Lower leg skin (tissue), 4 donors: ENCODE data around the gene PACC1. TPM values are rescaled to one million over a fixed set of nuclear protein-coding genes. Genes with fewer than 3 reads are reported as not detected.

Experiments
- DNase-seq, 2 donors: peaks; one replicate each; pipeline ENCODE4 v3.0.0-alpha.2; 2019; ENCODE audit warnings: low spot score in 2 of 2
- H3K4me3 ChIP-seq: fragments of 200-600 bp; sonication (generic); 2 replicates; pipeline ENCODE4 v1.5.1; 2017; ENCODE audit warnings: mild to moderate bottlenecking, low read depth; ENCODE audit not compliant: poor library complexity, severe bottlenecking
- POLR2A ChIP-seq, 2 donors: fragments of 450-650 bp; IDR thresholded peaks; one replicate each; pipeline ENCODE4 v1.6.1; 2016 to 2017; ENCODE audit warnings: antibody characterized with exemption in 2 of 2, mild to moderate bottlenecking in 1 of 2, moderate library complexity in 1 of 2
- WGBS, 2 donors: methylation state at CpG; one replicate each; pipeline ENCODE4 v1.1.5; 2018; 5-methylcytosine and 5-hydroxymethylcytosine counted together
- intact Hi-C: fragments of 100-400 bp; cut with DNase I; formaldehyde crosslinking; loops from one replicate; pipeline ENCODE4 v1.15.0; 2023; ENCODE audit warnings: low total_unique reads
- total RNA-seq, 4 donors: library from RNA; depleted of rRNA; stranded (reverse); fragments of >200 nt; gene quantifications; one replicate each; pipeline ENCODE4 v1.1.0, GENCODE V29; 2016
- TF ChIP-seq, protein P1 (sequence below), 3 donors: fragments of 450-650 bp; IDR thresholded peaks; one replicate each; pipeline ENCODE4 v1.5.1; 2016; ENCODE audit warnings: antibody characterized with exemption in 3 of 3, mild to moderate bottlenecking in 3 of 3, moderate library complexity in 2 of 3

PACC1 gene
- total RNA-seq, 4 donors from 2014 or later = 2.5 to 8.6 (median 6.1) TPM

DNA sequence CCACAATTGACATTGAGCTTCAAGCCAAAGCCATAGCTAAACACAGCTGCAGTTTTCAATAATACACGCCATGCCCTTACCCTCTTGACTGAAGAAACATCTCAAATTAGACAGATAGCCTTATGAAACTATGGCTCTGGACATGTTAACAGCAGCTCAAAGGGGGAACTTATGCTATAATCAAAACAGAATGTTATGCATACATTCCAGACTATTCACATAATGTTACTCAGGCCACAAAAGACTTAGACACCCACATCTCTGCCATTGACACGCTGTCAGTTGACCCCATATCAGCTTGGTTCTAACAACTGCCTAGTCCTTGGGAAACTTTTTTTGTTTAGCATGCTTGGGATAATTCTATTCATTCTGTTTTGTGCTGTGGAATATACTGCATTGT, 15.7 kb upstream of the PACC1 start:
- intact Hi-C loops = no loop called here
- TF ChIP-seq, protein P1, sequence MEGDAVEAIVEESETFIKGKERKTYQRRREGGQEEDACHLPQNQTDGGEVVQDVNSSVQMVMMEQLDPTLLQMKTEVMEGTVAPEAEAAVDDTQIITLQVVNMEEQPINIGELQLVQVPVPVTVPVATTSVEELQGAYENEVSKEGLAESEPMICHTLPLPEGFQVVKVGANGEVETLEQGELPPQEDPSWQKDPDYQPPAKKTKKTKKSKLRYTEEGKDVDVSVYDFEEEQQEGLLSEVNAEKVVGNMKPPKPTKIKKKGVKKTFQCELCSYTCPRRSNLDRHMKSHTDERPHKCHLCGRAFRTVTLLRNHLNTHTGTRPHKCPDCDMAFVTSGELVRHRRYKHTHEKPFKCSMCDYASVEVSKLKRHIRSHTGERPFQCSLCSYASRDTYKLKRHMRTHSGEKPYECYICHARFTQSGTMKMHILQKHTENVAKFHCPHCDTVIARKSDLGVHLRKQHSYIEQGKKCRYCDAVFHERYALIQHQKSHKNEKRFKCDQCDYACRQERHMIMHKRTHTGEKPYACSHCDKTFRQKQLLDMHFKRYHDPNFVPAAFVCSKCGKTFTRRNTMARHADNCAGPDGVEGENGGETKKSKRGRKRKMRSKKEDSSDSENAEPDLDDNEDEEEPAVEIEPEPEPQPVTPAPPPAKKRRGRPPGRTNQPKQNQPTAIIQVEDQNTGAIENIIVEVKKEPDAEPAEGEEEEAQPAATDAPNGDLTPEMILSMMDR (IDR thresholded peaks at IDR 0.05) = no peak
- TF ChIP-seq POLR2A (IDR thresholded peaks at IDR 0.05) = no peak
- 83 to 85% methylated on average over 2 of the region's 2 CpGs for WGBS, 2 donors
- no peak for DNase-seq
- H3K4me3 ChIP-seq = no peak overlapping the region

DNA sequence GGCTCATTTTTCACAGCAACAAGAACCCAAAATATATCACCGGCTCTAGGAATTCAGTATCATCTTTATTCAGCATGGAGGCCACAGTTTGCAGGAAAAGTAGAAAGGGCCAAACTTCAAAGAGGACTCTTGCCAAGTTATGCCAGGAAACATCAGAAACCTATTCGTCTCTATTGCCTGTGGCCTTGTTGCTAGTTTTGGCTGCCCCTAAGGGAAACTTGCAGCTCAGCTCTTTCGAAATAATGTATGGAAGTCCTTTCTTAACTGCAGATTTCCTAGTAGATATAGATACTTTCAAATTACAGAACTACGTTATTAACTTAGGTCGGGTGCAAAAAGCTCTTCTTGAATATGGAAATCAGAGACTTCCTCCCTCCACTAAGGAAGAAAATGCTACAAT, 13.8 kb upstream of the PACC1 start:
- intact Hi-C loops = no loop called here
- 47 to 51% methylated on average over 5 of the region's 5 CpGs for WGBS, 2 donors
- DNase-seq = no peak
- no peak overlapping the region for H3K4me3 ChIP-seq
- no peak for TF ChIP-seq POLR2A (IDR thresholded peaks at IDR 0.05)
- TF ChIP-seq, protein P1 (IDR thresholded peaks at IDR 0.05) = no peak

DNA sequence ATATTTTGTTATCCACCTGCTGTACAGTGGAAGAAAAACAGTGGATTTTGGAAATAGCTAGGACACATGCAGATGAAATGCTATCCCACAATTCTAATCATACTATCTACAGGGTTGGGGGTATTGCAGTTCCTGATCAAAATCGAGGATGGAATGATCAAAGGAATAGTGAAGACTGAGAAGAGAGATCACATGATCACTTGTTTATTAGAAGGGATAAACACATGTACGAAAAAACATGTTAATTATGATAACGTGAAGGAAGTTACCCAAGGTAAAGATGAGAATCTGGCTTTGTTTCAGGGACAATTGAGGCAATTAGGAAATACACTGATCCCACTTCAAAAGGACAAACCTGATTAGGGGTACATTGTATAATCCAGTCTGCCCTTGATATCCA, 9.2 kb upstream of the PACC1 start:
- no peak for DNase-seq
- TF ChIP-seq, protein P1 (IDR thresholded peaks at IDR 0.05) = no peak
- TF ChIP-seq POLR2A (IDR thresholded peaks at IDR 0.05) = no peak
- WGBS, 2 donors = 79 to 80% methylated on average over 3 of the region's 3 CpGs
- intact Hi-C loops = no loop called here
- H3K4me3 ChIP-seq = no peak overlapping the region

DNA sequence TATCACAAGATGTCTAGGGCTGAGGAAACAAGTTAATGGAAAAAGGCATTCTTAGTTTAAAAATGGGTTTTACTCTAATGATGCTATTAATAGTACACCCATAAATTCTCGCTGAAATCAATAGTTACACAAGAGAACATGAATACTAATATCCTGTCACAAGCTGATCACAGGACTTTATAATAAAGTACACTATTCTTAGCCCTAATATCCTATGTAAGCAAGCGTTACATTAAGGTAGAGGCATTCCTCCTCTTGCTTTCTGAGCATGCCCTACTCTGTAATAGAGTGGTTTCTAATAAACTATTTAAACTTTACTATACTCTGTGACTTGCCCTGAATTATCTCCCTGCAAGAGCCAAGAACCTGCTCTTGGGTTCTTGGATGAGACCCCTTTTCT, 6.5 kb upstream of the PACC1 start:
- intact Hi-C loops = no loop called here
- TF ChIP-seq POLR2A (IDR thresholded peaks at IDR 0.05) = no peak
- TF ChIP-seq, protein P1 (IDR thresholded peaks at IDR 0.05) = no peak
- 89 to 90% methylated on average over 2 of the region's 2 CpGs for WGBS, 2 donors
- no peak for DNase-seq
- no peak overlapping the region for H3K4me3 ChIP-seq

DNA sequence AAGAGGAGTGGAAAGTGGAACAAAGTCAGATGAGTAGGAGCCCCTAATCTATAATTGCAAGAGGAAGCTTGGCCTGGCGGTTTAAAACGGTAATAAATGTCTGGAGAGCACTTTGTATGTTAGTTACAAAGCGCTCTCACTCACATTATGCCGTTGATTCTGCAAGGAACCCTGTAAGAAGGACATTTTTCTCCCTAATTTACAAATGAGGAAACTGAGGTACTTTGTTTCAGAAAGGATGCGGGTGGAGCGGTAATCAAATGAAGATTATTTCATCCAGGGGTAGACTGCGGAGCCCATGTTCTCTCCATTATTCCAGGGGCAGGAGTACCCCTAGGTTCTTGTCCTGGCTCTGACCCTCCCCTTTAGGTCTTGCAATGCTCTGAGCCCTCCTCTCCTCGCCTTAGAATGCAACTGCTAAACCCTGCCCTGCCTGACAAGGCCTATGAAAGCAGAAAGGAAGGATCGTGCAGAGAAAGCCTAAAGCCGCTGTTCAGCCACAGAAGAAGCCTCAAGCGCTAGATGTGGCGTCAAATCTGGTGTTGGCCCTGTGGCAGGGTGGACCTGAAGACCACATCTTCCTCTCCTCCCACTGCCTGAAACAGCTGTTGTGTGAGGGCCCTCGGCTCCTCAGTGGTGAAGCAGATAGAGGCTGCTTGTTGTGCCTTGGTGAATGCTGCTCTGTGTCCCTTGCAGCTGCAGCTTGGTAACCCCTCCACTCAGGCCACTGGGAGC, 588 bp upstream of the PACC1 start:
- peak overlapping the region; percentile 72 for H3K4me3 ChIP-seq
- no peak for DNase-seq
- no peak for TF ChIP-seq POLR2A (IDR thresholded peaks at IDR 0.05)
- TF ChIP-seq, protein P1 (IDR thresholded peaks at IDR 0.05) = no peak
- intact Hi-C loops = no loop called here
- 61 to 62% methylated on average over 13 of the region's 13 CpGs for WGBS, 2 donors

DNA sequence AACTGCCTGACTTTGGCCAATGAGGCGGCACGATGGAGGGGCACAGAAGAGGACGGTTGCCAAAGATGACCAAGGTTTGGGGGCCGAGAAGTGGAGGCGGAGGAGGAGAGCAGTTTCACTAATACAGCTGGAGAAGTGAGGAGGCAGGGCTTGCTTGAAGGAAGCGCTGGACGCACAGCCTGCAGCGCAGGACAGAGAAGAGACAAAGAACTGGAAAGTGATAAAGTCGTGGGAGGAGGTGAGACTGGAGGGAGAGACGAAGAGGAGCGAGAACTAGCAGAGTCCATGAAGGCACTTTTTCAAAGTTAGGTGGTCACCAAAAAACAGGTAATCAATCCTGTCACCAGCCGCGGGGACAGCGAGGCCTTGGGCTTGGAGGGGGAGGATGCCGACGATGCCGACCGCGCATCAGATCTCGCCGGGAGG, 771 bp downstream of the PACC1 start:
- 15 to 18% methylated on average over 21 of the region's 21 CpGs for WGBS, 2 donors
- peak overlapping the region; percentile 72 for H3K4me3 ChIP-seq
- TF ChIP-seq, protein P1 (IDR thresholded peaks at IDR 0.05) = no peak
- no peak for TF ChIP-seq POLR2A (IDR thresholded peaks at IDR 0.05)
- intact Hi-C loops = no loop called here
- DNase-seq = no peak
